GM23338 (cell line): ENCODE measurements around the gene SLC4A2. TPM values are rescaled to one million over a fixed set of nuclear protein-coding genes. Genes with fewer than 3 reads are reported as not detected.

Experiments
- ATAC-seq: fragments of 200-7000 bp; cut with Tn5 transposase; 3 replicates; pipeline ENCODE4 v1.9.1; 2020
- DNase-seq: peaks from one replicate; pipeline ENCODE4 v3.0.0-alpha.2; 2015; ENCODE audit warnings: low spot score
- H2AFZ ChIP-seq: fragments of 200-600 bp; sonication (generic); 2 replicates; pipeline ENCODE4 v1.8.0; 2016; ENCODE audit warnings: antibody characterized with exemption, mild to moderate bottlenecking, moderate library complexity
- H3F3A ChIP-seq: fragments of 200-600 bp; sonication (generic); replicated peaks from 2 replicates; pipeline ENCODE4 v1.8.0; 2017; ENCODE audit warnings: antibody characterized with exemption, mixed run types, low read depth
- H3K27ac ChIP-seq: fragments of 200-600 bp; sonication (generic); 2 replicates; pipeline ENCODE4 v1.6.1; 2016; ENCODE audit warnings: low read depth
- H3K27me3 ChIP-seq: fragments of 200-600 bp; sonication (generic); 2 replicates; pipeline ENCODE4 v1.8.0; 2016; ENCODE audit warnings: mild to moderate bottlenecking, mixed run types, moderate library complexity; ENCODE audit not compliant: insufficient read depth
- H3K36me3 ChIP-seq: fragments of 200-600 bp; sonication (generic); 2 replicates; pipeline ENCODE4 v1.8.0; 2016; ENCODE audit warnings: mild to moderate bottlenecking; ENCODE audit not compliant: insufficient read depth
- H3K4me1 ChIP-seq: fragments of 200-600 bp; sonication (generic); 2 replicates; pipeline ENCODE4 v1.8.0; 2016; ENCODE audit warnings: mild to moderate bottlenecking, moderate library complexity; ENCODE audit not compliant: insufficient read depth
- H3K4me2 ChIP-seq: fragments of 200-600 bp; sonication (generic); 2 replicates; pipeline ENCODE4 v1.7.1; 2017; ENCODE audit warnings: mixed run types
- H3K4me3 ChIP-seq: fragments of 200-600 bp; sonication (generic); 2 replicates; pipeline ENCODE4 v1.6.1; 2016; ENCODE audit warnings: mixed run types
- H3K79me2 ChIP-seq: fragments of 200-600 bp; sonication (generic); replicated peaks from 2 replicates; pipeline ENCODE4 v1.8.0; 2017; ENCODE audit warnings: mild to moderate bottlenecking; ENCODE audit not compliant: insufficient read depth
- H3K9me2 ChIP-seq: fragments of 200-600 bp; sonication (generic); 2 replicates; pipeline ENCODE4 v1.8.0; 2017; ENCODE audit not compliant: insufficient read depth
- H4K20me1 ChIP-seq: fragments of 200-600 bp; sonication (generic); replicated peaks from 2 replicates; pipeline ENCODE4 v1.8.0; 2017; ENCODE audit warnings: mild to moderate bottlenecking; ENCODE audit not compliant: insufficient read depth
- H3K27ac Mint-ChIP-seq: 2 replicates; pipeline ENCODE4 v1.8.0; 2020; ENCODE audit warnings: inconsistent platforms, mild to moderate bottlenecking, moderate library complexity, mixed read lengths
- H3K27me3 Mint-ChIP-seq: 3 replicates; pipeline ENCODE4 v1.8.0; 2022; ENCODE audit warnings: low read depth, mild to moderate bottlenecking, moderate library complexity, mixed read lengths, inconsistent platforms; ENCODE audit not compliant: insufficient read depth, poor library complexity
- H3K36me3 Mint-ChIP-seq: 3 replicates; pipeline ENCODE4 v1.8.0; 2021; ENCODE audit warnings: low read depth, mild to moderate bottlenecking, inconsistent platforms, moderate library complexity, mixed read lengths
- H3K4me1 Mint-ChIP-seq: 3 replicates; pipeline ENCODE4 v1.8.0; 2020; ENCODE audit warnings: mild to moderate bottlenecking, inconsistent platforms, mixed read lengths
- H3K4me3 Mint-ChIP-seq: 3 replicates; pipeline ENCODE4 v1.8.0; 2021; ENCODE audit warnings: moderate library complexity, mild to moderate bottlenecking, inconsistent platforms, mixed read lengths
- H3K9me3 Mint-ChIP-seq: 3 replicates; pipeline ENCODE4 v1.8.0; 2020; ENCODE audit warnings: moderate library complexity, mild to moderate bottlenecking, inconsistent platforms, mixed read lengths
- CREB1 ChIP-seq: fragments of 250-450 bp; sonication (Bioruptor Pico); IDR thresholded peaks from 2 replicates; pipeline ENCODE4 v1.5.0; 2020; ENCODE audit warnings: low read depth, mild to moderate bottlenecking, moderate library complexity
- ETS1 ChIP-seq: IDR thresholded peaks from 2 replicates; pipeline ENCODE4 v1.6.1; 2016; ENCODE audit warnings: antibody characterized with exemption
- EZH2 ChIP-seq: fragments of 200-600 bp; sonication (generic); IDR thresholded peaks from one replicate; pipeline ENCODE4 v1.8.0; 2017; ENCODE audit warnings: antibody characterized with exemption, mild to moderate bottlenecking, low read depth; ENCODE audit not compliant: unreplicated experiment
- EZH2phosphoT487 ChIP-seq: fragments of 200-600 bp; sonication (generic); IDR thresholded peaks from one replicate; pipeline ENCODE4 v1.8.1; 2018; ENCODE audit warnings: antibody characterized with exemption; ENCODE audit not compliant: unreplicated experiment
- NANOG ChIP-seq: IDR thresholded peaks from 2 replicates; pipeline ENCODE4 v1.6.1; 2016; ENCODE audit warnings: antibody characterized with exemption, borderline replicate concordance
- POLR2AphosphoS5 ChIP-seq: IDR thresholded peaks from 2 replicates; pipeline ENCODE4 v1.6.1; 2016; ENCODE audit warnings: antibody characterized with exemption, low read depth
- STAT1 ChIP-seq: IDR thresholded peaks from one replicate; pipeline ENCODE4 v1.6.1; 2016; ENCODE audit warnings: antibody characterized with exemption; ENCODE audit not compliant: unreplicated experiment
- ZNF331 ChIP-seq: fragments of 250-450 bp; sonication (Bioruptor Pico); IDR thresholded peaks from 2 replicates; pipeline ENCODE4 v1.5.0; 2020; ENCODE audit warnings: low read depth, mild to moderate bottlenecking, moderate library complexity
- polyA plus RNA-seq: library from polyadenylated mRNA; unstranded; fragments of >200 nt; fragmentation: Nextera tagmentation; extraction: Ambion mirVana; gene quantifications from 2 replicates; pipeline ENCODE4 v1.2.1, GENCODE V29; 2016
- total RNA-seq: library from RNA; depleted of rRNA; stranded (reverse); fragments of >200 nt; shearing (Covaris generic); gene quantifications from 2 replicates; pipeline ENCODE4 v1.2.3, GENCODE V29; 2014
- TF ChIP-seq, protein P1 (sequence below): IDR thresholded peaks from one replicate; pipeline ENCODE4 v1.6.1; 2018; ENCODE audit warnings: antibody characterized with exemption; ENCODE audit not compliant: unreplicated experiment

Gene SLC4A2
- total and polyA plus RNA-seq, 2 experiments from 2014 or later, result 64.8 to 106 TPM

GRCh38 chr7:151080067-151080521 is 20.7 kb downstream of the SLC4A2 start (continued):
- TF ChIP-seq EZH2phosphoT487, result no peak
- no peak for TF ChIP-seq ETS1
- no peak for TF ChIP-seq STAT1
- no peak for TF ChIP-seq ZNF331 (CRISPR knock-in tag)
- TF ChIP-seq CREB1 (CRISPR knock-in tag), result no peak
- TF ChIP-seq, protein P1, sequence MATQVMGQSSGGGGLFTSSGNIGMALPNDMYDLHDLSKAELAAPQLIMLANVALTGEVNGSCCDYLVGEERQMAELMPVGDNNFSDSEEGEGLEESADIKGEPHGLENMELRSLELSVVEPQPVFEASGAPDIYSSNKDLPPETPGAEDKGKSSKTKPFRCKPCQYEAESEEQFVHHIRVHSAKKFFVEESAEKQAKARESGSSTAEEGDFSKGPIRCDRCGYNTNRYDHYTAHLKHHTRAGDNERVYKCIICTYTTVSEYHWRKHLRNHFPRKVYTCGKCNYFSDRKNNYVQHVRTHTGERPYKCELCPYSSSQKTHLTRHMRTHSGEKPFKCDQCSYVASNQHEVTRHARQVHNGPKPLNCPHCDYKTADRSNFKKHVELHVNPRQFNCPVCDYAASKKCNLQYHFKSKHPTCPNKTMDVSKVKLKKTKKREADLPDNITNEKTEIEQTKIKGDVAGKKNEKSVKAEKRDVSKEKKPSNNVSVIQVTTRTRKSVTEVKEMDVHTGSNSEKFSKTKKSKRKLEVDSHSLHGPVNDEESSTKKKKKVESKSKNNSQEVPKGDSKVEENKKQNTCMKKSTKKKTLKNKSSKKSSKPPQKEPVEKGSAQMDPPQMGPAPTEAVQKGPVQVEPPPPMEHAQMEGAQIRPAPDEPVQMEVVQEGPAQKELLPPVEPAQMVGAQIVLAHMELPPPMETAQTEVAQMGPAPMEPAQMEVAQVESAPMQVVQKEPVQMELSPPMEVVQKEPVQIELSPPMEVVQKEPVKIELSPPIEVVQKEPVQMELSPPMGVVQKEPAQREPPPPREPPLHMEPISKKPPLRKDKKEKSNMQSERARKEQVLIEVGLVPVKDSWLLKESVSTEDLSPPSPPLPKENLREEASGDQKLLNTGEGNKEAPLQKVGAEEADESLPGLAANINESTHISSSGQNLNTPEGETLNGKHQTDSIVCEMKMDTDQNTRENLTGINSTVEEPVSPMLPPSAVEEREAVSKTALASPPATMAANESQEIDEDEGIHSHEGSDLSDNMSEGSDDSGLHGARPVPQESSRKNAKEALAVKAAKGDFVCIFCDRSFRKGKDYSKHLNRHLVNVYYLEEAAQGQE, result no peak
- TF ChIP-seq POLR2AphosphoS5, result no peak
- TF ChIP-seq EZH2, result no peak

GRCh38 chr7:151080522-151081169 is 21.3 kb downstream of the SLC4A2 start, which contains the start of gene FASTK:
Gene FASTK (minus strand): TSS chr7:151080809. CDS start chr7:151080766, 43 bp downstream.
- H3K4me1 Mint-ChIP-seq, result peaks cover 45% of the 10 kb centered on the region
- no peaks in the 10 kb centered on the region for H3K36me3 ChIP-seq
- H3F3A ChIP-seq, result peaks cover 20% of the 10 kb centered on the region
- TF ChIP-seq NANOG, result no peak
- 0 out of 2 replicates have a peak, but pooled peaks have one; percentile 16 for TF ChIP-seq ETS1
- peak; percentile 79 for TF ChIP-seq POLR2AphosphoS5
- peak; percentile 66; the same call in 1 of the 2 replicates for TF ChIP-seq CREB1 (CRISPR knock-in tag)
- peaks cover 18% of the 10 kb centered on the region for H3K27me3 ChIP-seq
- H3K79me2 ChIP-seq, result peaks cover 6% of the 10 kb centered on the region; the same call in 1 of the 2 replicates
- ATAC-seq (peak; percentile 55), DNase-seq (peak; percentile 94)
- peak within 1 kb of the TSS; percentile 86; the same call in 1 of the 2 replicates for H3K27ac Mint-ChIP-seq
- no peaks in the 10 kb centered on the region for H3K9me2 ChIP-seq
- H2AFZ ChIP-seq, result peak within 1 kb of the TSS; percentile 86; the same call in 1 of the 2 replicates
- no peak within 1 kb of the TSS for H3K27ac ChIP-seq
- peak within 1 kb of the TSS; percentile 98 for H3K4me2 ChIP-seq
- H4K20me1 ChIP-seq, result peaks cover 12% of the 10 kb centered on the region
- H3K4me3 Mint-ChIP-seq, result peak within 1 kb of the TSS; percentile 89
- H3K4me3 ChIP-seq, result peak within 1 kb of the TSS; percentile 91
- peaks cover 39% of the 10 kb centered on the region for H3K4me1 ChIP-seq
- peaks cover 13% of the 10 kb centered on the region for H3K36me3 Mint-ChIP-seq
- peaks cover 2% of the 10 kb centered on the region; the same call in 1 of the 3 replicates for H3K9me3 Mint-ChIP-seq
- H3K27me3 Mint-ChIP-seq, result peaks cover 27% of the 10 kb centered on the region
